SK-N-SH (cell line): ENCODE measurements around the gene GPS2.

Source experiments
- CTCF ChIP-seq: fragments of 200-600 bp; sonication (generic); IDR thresholded peaks from 2 replicates; pipeline ENCODE4 v1.6.1; 2017; ENCODE audit warnings: antibody characterized with exemption, mild to moderate bottlenecking, moderate library complexity
- EP300 ChIP-seq, 2 experiments: IDR thresholded peaks; 2 replicates each; pipeline versions ENCODE4 v1.4.0 to v1.6.1; 2012; ENCODE audit warnings: borderline replicate concordance in 1 of 2, low read depth in 1 of 2, low read length in 1 of 2
- FOXJ3 ChIP-seq: sonication (generic); formaldehyde crosslinking; IDR thresholded peaks from 2 replicates; pipeline ENCODE4 v1.5.1; 2020; ENCODE audit warnings: mild to moderate bottlenecking, missing genetic modification reagents
- MAX ChIP-seq: IDR thresholded peaks from 2 replicates; pipeline ENCODE4 v1.4.0; 2012; ENCODE audit warnings: low read depth
- MEF2A ChIP-seq: IDR thresholded peaks from 2 replicates; pipeline ENCODE4 v1.4.0; 2012; ENCODE audit warnings: low read depth, borderline replicate concordance
- SIN3A ChIP-seq: IDR thresholded peaks from 2 replicates; pipeline ENCODE4 v1.6.1; 2012; ENCODE audit warnings: low read depth, mild to moderate bottlenecking, low read length, moderate library complexity, borderline replicate concordance
- YY1 ChIP-seq: IDR thresholded peaks from 2 replicates; pipeline ENCODE4 v1.4.0; 2012; ENCODE audit warnings: low read depth, mild to moderate bottlenecking

- TF ChIP-seq CTCF (no peak), MAX (no peak), YY1 (no peak), SIN3A (no peak), MEF2A (no peak), FOXJ3 (CRISPR knock-in tag) (no peak), EP300 (IDR thresholded peaks at IDR 0.05; ENCODE audit: borderline replicate concordance in 1 of 2, low read depth in 1 of 2, low read length in 1 of 2) (no peak)
Measured at GRCh38 chr17:7334938-7335538, 19.9 kb upstream of the GPS2 start.
